ENCODE measurements around the gene CTR9.

The CTR9 gene

GRCh38 chr11:10742460-10743208 lies 8.4 kb upstream of the CTR9 start:
- H3K27ac ChIP-seq (ENCODE audit: low read depth, low read length, poor library complexity, severe bottlenecking) = no peak overlapping the region
- H3K9me2 ChIP-seq (ENCODE audit: low read depth, low read length) = no peaks in the 10 kb centered on the region
- H3K9me3 ChIP-seq (ENCODE audit: low read length) = no peaks in the 10 kb centered on the region
- H3K9ac ChIP-seq (ENCODE audit: low read length) = no peak overlapping the region
- H3K79me2 ChIP-seq (ENCODE audit: insufficient read depth, low read length) = no peaks in the 10 kb centered on the region
- TF ChIP-seq EZH2 (IDR thresholded peaks at IDR 0.05; ENCODE audit: borderline replicate concordance, low read length) (no peak), CTCF (IDR thresholded peaks at IDR 0.05; ENCODE audit: low read length) (no peak)
- no peaks in the 10 kb centered on the region for H3K27me3 ChIP-seq (ENCODE audit: insufficient read depth, low read length)
- no peaks in the 10 kb centered on the region for H4K20me1 ChIP-seq (ENCODE audit: insufficient read depth, low read length)
- no peaks in the 10 kb centered on the region for H3K36me3 ChIP-seq (ENCODE audit: insufficient read depth, low read length)
- H3K4me3 ChIP-seq (ENCODE audit: low read depth, low read length, poor library complexity, severe bottlenecking) = no peak overlapping the region
- peaks cover 6% of the 10 kb centered on the region for H3K4me1 ChIP-seq (ENCODE audit: insufficient read depth, low read length, severe bottlenecking)
- no peak overlapping the region for H3K4me2 ChIP-seq (ENCODE audit: low read length)
- H2AFZ ChIP-seq (ENCODE audit: low read length) = no peak overlapping the region
- no peaks in the 10 kb centered on the region for H3F3A ChIP-seq (ENCODE audit: insufficient read depth, low read length)

- peaks cover 6% of the 10 kb centered on the region for H3K4me1 ChIP-seq (ENCODE audit: insufficient read depth, low read length, severe bottlenecking)
- H3K4me2 ChIP-seq (ENCODE audit: low read length) = no peak overlapping the region
- no peaks in the 10 kb centered on the region for H3K36me3 ChIP-seq (ENCODE audit: insufficient read depth, low read length)
- no peaks in the 10 kb centered on the region for H3K9me2 ChIP-seq (ENCODE audit: low read depth, low read length)
- no peaks in the 10 kb centered on the region for H3K9me3 ChIP-seq (ENCODE audit: low read length)
- no peaks in the 10 kb centered on the region for H3K27me3 ChIP-seq (ENCODE audit: insufficient read depth, low read length)
- H2AFZ ChIP-seq (ENCODE audit: low read length) = no peak overlapping the region
- no peaks in the 10 kb centered on the region for H4K20me1 ChIP-seq (ENCODE audit: insufficient read depth, low read length)
- TF ChIP-seq EZH2 (IDR thresholded peaks at IDR 0.05; ENCODE audit: borderline replicate concordance, low read length) (no peak), CTCF (IDR thresholded peaks at IDR 0.05; ENCODE audit: low read length) (no peak)
- H3K4me3 ChIP-seq (ENCODE audit: low read depth, low read length, poor library complexity, severe bottlenecking) = no peak overlapping the region
- no peaks in the 10 kb centered on the region for H3K79me2 ChIP-seq (ENCODE audit: insufficient read depth, low read length)
- no peaks in the 10 kb centered on the region for H3F3A ChIP-seq (ENCODE audit: insufficient read depth, low read length)
- no peak overlapping the region for H3K9ac ChIP-seq (ENCODE audit: low read length)
- no peak overlapping the region for H3K27ac ChIP-seq (ENCODE audit: low read depth, low read length, poor library complexity, severe bottlenecking)
Measured at GRCh38 chr11:10743354-10744000, 7.6 kb upstream of the CTR9 start.

- Histone ChIP-seq H3K4me2 (ENCODE audit: low read length) (no peak overlapping the region), H3K4me1 (ENCODE audit: insufficient read depth, low read length, severe bottlenecking) (peaks cover 6% of the 10 kb centered on the region)
Measured at GRCh38 chr11:10744206-10744605, 6.8 kb upstream of the CTR9 start.

More at GRCh38 chr11:10744206-10744605, 6.8 kb upstream of the CTR9 start:
- H3K79me2 ChIP-seq (ENCODE audit: insufficient read depth, low read length) = no peaks in the 10 kb centered on the region
- no peaks in the 10 kb centered on the region for H3K9me2 ChIP-seq (ENCODE audit: low read depth, low read length)
- H3F3A ChIP-seq (ENCODE audit: insufficient read depth, low read length) = no peaks in the 10 kb centered on the region
- no peak overlapping the region for H2AFZ ChIP-seq (ENCODE audit: low read length)
- no peak overlapping the region for H3K4me3 ChIP-seq (ENCODE audit: low read depth, low read length, poor library complexity, severe bottlenecking)
- H4K20me1 ChIP-seq (ENCODE audit: insufficient read depth, low read length) = no peaks in the 10 kb centered on the region
- no peak for TF ChIP-seq CTCF (IDR thresholded peaks at IDR 0.05; ENCODE audit: low read length)
- no peak for TF ChIP-seq EZH2 (IDR thresholded peaks at IDR 0.05; ENCODE audit: borderline replicate concordance, low read length)
- H3K36me3 ChIP-seq (ENCODE audit: insufficient read depth, low read length) = no peaks in the 10 kb centered on the region
- H3K9ac ChIP-seq (ENCODE audit: low read length) = no peak overlapping the region
- no peaks in the 10 kb centered on the region for H3K9me3 ChIP-seq (ENCODE audit: low read length)
- no peak overlapping the region for H3K27ac ChIP-seq (ENCODE audit: low read depth, low read length, poor library complexity, severe bottlenecking)
- no peaks in the 10 kb centered on the region for H3K27me3 ChIP-seq (ENCODE audit: insufficient read depth, low read length)

Data from OCI-LY1 (cell line).